HG02610 (cell line): ENCODE data around the gene KRTAP1-4.
"Not testable (repeated sequence)": the region's sequence is repeated elsewhere in the genome, so short reads cannot be mapped to it uniquely, and the experiment has no call there.

Experiments used
- ATAC-seq: cut with Tn5 transposase; IDR thresholded peaks from one replicate; pipeline ENCODE4 v1.9.1; 2021; ENCODE audit warnings: mild to moderate bottlenecking, moderate library complexity; ENCODE audit not compliant: unreplicated experiment

Gene KRTAP1-4

DNA sequence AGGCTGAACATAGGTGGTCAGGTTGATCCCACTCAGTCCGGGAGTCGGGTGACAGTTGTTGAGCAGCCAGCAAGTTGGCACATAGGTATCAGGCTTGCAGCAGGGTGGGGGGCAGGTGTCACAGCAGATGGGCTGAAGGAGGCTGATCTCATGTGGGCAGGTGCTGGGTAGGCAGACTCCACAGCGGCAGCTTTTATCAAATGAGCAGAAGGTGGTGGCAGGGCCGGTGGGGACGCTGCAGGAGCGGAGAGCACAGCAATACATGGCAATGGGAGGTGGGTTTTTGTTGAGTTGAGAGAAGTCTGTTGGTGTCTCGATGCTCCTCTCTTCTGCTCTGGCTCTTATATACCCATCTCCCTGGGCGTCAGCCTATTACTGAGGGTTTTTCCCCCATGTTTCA, 21.2 kb downstream of the KRTAP1-4 start, which contains the start of gene KRTAP3-1:
TSS of gene KRTAP3-1 (minus strand) at position 318 of the 400 bp plus-strand sequence. CDS start at position 264, 54 bp downstream.
- ATAC-seq: no peak

DNA sequence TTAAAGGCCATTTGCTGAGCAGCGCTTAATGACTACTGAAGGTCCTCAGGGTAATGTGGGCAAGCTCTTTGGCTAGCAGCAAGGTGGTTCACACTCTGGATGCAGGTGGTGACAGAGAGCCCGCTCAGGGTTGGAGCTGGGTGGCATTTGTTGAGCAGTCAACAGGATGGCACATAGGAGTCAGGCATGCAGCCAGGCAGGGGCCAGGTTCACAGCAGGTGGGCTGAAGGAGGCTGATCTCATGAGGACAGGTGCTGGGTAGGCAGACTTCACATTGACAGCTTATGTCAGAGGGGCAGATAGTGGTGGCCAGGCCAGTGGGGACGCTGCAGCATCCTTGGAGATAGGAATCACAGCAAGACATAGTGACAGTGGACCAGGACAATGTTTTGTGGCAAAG, 25.6 kb downstream of the KRTAP1-4 start:
- no peak for ATAC-seq

GRCh38 chr17:41003926-41004325, 26.1 kb downstream of the KRTAP1-4 start:
- ATAC-seq: no peak

DNA sequence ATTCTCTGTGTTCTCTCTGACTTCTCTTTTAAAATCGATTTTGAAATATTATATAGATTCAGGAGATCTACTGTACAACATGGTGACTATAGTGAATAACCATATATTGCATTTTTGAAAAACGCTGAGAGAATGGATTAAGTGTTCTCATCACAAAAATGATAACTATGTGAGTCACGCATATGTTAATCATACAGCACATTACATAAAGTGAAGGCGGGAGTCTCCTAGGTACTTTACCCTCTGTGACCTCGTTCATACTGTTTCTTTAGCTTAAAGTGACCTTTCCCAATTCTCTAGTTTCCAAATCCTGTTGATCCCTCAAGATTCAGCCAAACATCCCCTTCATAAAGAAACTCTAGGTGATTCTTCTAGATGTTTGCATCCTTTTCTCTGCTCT, 27.2 kb downstream of the KRTAP1-4 start:
- no peak for ATAC-seq

- no peak for ATAC-seq
Observed at GRCh38 chr17:41001795-41002194, 28.2 kb downstream of the KRTAP1-4 start.

- ATAC-seq: not testable (repeated sequence)
Observed at GRCh38 chr17:40999563-40999962, 30.4 kb downstream of the KRTAP1-4 start, which contains the start of gene KRTAP3-2. KRTAP3-2 (minus strand) TSS chr17:40999906; CDS start chr17:40999853, 53 bp downstream.

GRCh38 chr17:40997361-40997760, 32.6 kb downstream of the KRTAP1-4 start:
- ATAC-seq: no peak

- ATAC-seq: no peak
Observed at GRCh38 chr17:40996829-40997228, 33.2 kb downstream of the KRTAP1-4 start.

GRCh38 chr17:40995116-40995515, 34.9 kb downstream of the KRTAP1-4 start:
- ATAC-seq: no peak

DNA sequence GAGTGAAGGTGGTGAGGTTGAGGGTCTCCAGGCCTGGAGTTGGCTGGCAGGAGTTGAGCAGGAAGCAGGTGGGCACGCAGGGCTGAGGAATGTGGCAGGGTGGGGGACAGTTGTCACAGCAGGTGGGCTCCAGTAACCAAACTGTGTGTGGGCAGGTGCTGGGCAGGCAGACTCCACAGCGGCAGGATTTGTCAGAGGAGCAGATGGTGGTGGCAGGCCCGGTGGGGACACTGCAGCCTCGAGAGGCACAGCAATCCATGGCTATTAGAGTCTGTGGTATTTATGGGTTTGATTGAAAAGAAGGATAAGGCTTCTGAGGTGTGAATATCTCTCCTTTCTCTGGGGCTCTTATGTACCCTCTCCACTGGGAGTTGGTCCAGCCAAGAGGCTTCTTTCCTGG, 36.2 kb downstream of the KRTAP1-4 start, which contains the start of gene KRTAP3-3:
TSS of gene KRTAP3-3 (minus strand) at position 326 of the 400 bp plus-strand sequence. CDS start at position 259, 67 bp downstream.
- ATAC-seq: no peak

DNA sequence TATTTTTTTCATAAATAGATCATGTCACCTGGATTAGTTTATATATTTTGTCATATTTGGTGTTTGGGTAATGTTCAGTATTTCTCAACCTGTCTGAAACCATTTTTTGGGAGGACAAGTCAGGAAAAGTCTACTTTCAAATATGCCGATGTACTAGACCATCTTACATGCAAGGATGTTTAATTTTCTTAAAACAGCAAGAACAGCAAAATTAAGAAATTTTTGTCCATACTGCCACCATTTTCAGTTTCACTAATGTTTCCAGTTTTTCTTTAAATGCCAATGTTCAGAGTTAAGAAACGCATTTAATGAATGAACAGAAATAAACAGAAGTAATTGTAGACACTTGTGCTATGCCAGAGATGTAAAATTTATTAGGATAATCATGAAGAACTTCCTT, 36.9 kb downstream of the KRTAP1-4 start:
- no peak for ATAC-seq

DNA sequence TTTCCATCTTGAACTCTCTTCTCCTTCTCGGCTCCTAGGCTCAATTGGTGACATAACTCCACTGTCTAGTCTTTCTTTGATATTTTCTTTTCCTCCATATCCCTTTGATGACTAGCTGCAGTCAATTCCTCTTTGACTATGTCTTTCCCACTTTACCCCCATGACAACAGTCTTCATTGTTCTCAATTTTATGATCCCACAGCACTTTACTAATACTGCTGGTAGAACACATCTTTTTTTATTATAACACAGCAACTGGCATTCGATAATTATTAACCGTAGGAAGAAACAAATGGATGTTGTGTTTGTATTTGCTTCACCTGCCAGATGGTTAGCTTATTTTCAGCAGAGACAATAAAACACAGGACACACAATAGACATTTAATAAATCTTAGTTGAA, 37.3 kb downstream of the KRTAP1-4 start:
- no peak for ATAC-seq

GRCh38 chr17:40986920-40987319, 43.1 kb downstream of the KRTAP1-4 start:
- no peak for ATAC-seq

DNA sequence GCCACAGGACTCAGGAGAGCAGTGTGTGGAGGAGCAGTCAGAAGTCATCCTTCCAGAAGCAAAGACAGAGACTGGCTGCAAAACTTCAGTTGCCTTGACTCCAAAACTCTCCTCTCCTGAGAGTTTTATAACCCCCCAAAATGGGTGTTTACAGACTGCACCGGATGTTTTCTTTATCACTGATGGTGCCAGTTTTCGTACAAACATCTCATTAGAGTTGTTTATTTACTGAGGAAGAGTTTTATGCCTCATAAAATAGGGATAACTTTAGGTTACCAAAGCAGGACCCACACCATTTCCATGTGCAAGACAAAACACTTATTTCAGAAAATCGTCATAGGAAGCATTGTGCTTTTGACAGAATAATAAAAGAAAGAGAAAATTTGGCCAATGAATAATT, 45.8 kb downstream of the KRTAP1-4 start, which contains the start of gene KRT40:
TSS of gene KRT40 (minus strand) at position 101 of the 400 bp plus-strand sequence. CDS start at position 48, 53 bp downstream.
- no peak for ATAC-seq

GRCh38 chr17:40981115-40981514, 48.9 kb downstream of the KRTAP1-4 start:
- no peak for ATAC-seq

DNA sequence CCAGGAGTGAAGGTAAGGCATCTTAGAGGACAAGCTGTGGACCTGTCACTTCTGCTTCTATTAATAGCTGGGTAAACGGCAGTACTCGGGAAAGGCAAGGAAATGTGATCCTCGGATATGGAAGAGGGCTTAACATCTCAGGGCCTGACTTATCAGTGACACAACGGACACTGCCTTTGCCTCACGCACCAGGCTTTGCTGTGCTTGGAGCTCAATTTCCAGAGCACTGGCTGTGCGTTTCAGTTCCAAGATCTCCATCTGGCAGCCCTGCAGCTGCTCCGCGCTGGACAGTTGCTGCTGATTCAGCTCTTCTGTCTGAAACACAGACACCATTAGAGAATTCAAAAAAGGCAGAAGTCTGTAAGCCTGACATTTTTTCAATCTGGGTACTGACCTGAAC, 49.4 kb downstream of the KRTAP1-4 start:
- ATAC-seq: no peak

GRCh38 chr17:40980117-40980516, 49.9 kb downstream of the KRTAP1-4 start:
- no peak for ATAC-seq
